Measurements from ENCODE around the gene KCTD1.

Gene KCTD1

DNA sequence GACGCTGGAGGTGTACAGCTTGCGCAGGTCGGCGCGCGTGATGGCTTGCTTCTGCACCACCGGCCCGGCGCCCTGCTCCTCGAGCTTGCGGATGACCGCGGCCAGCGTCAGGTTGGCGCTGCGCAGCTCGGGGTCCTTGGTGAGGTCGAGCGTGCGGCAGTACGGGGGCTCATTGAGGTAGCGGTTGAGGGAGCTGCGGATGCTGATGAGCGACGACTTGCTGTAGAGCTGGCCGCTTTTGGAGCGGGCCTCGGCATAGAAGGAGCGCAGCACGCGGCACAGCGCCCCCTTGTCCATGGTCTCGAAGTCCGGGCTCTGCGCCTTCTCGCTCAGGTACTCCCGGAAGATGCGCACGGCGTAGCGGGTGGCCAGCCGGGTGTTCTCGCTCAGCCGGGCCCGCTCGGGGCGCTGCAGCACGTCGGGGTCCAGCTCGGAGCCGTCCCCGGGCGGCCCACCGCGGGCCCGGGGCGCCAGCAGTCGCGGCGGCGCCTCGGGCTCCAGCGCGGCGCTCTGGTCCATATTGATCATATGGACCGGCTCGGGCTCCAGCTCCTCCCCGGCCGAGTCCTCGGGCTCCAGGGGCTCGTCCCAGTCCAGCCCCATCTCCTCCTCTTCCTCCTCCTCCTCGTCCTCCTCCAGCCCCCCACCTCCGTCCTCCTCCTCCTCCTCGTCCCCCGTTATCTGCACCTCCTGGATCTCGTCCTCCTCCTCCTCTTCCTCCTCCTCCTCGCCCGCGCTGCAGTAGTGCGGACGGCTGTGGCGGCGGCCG lies 523 bp downstream of the KCTD1 start:
- peak; percentile 86 for DNase-seq

- DNase-seq = no peak
Observed at GRCh38 chr18:26546875-26547645, 1.3 kb downstream of the KCTD1 start.

DNA sequence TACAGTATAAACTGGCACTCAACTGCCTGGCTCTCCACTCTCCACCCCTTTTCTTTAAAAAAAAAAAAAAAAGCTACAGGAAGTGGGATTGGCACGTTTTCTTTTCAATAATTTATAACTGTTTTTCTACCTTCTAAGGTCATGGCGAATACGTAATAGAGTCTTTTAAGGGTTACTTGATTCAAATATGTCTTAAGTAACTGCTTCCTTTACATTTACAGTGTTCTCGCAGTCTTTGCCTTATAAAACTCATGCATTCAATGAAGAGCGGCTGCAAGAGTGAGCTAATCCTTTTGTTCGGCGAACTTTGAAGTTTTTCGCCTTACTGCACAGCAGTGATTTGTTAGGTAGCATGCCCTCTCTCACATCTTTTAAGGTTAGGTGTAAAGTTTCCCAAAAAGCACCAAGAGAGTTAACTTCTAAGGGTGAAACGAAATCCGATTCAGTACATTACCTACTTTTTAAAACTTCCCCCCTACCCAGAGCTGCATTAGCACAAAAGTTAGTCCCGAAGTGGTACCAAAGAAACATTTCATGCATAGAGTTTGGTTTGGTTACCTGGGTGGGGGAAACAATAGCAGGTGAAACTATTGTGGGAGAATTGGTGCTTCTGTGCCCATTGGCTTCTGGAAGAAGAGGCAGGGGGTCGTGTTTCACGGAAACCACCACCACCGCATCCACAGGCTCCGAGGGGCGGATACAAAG lies 2.0 kb downstream of the KCTD1 start:
- no peak for DNase-seq

DNA sequence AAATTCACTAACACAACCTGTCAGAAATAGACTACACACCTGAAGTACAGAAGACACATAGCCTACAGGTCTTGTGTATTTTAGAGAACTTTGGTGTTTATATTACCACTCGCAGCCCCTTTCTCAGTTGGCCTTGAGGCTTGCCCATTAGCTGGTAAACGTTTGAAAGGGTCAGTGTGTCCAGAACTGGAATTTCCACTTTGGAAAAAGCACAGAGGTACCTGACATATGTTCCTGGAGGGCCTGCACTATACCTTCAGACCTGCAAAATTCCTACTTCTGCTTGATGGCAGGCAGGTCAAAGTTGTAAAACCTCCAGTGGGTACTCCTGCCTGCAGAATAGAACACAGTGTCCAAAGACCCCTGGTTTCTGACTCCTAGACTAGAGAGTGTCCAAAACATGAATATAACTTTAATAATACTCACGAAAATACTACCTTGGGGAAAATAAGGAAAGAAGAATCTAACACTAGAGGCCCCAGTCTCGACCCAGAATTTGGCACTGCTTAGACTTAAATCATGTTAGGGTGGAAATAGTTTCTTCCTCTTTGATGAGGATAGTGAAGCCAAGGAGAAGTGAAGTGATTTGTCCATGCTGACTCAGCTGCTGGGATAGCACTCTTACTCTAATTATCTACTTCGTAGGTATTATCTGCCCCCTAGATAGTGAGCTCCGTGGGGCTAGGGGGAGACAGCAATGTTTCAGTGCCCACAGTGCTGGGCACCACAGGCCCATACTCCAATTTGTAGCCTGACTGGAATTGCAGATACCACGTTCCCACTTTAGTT lies 2.8 kb downstream of the KCTD1 start:
- DNase-seq = no peak

DNA sequence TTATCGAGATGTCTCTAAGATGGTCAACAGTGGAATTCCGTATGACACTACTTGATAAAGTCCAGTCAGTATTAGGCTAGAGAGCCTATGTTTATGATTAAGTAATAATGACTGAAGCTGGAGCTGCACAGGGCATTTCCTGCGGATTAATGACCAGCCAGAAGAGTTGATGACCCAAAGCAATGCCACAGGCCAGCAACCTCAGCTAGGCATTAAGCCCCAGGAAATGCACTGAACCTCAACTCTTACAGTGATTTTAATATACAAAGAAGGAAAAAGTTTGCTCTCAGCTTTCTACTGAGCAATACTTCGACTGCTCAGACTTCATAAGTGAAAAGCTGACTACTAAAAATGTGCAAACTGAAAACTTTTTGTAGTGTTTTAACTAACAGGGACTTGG lies 3.9 kb downstream of the KCTD1 start:
- DNase-seq = no peak

GRCh38 chr18:26543373-26543772 lies 5.0 kb downstream of the KCTD1 start:
- DNase-seq = no peak

- no peak for DNase-seq
Observed at GRCh38 chr18:26540043-26540628, 8.2 kb downstream of the KCTD1 start.

DNA sequence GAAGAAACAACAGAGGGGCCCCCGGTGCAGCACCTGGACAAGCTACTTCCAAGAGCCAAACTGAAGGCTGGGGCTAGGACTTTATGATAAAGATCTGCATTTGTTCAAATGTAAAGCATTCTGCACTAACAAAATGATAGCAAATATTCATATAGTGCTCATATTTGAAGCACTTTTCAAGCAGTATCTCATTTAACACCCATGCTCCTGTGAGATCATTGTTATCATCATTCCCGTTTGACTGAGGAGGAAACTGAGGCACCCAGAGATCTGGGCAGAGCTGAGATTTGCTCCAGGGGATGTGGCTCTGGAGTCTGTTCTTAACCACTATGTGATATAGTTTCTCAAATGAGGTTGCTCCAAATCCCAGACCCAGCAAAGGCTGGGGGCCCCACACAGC lies 9.8 kb downstream of the KCTD1 start:
- DNase-seq = no peak

- no peak for DNase-seq
Observed at GRCh38 chr18:26536664-26537063, 11.7 kb downstream of the KCTD1 start.

GRCh38 chr18:26536032-26536431 lies 12.3 kb downstream of the KCTD1 start:
- DNase-seq = no peak

DNA sequence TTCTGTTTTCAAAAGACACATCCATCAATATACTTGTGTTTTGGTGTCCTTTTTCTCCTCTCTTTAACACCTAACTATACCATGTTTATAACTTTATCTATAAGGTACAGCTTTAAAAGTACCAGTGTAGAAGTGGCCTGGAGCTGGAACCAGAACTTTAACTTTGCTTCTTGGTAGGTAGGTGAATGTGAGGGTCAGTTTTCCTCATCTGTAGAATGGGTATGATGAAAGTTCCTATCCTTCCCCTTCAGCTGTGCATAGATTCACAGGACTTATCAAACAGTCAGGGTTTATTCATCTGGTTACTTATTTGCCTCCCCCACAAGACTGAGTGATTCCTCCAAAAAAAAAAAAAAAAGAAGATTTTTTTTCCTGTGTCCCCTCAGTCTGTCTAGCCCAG lies 12.7 kb downstream of the KCTD1 start:
- no peak for DNase-seq

GRCh38 chr18:26532367-26533340 lies 15.7 kb downstream of the KCTD1 start:
- DNase-seq = no peak

GRCh38 chr18:26531605-26532298 lies 16.6 kb downstream of the KCTD1 start:
- DNase-seq = no peak

GRCh38 chr18:26526966-26527234 lies 21.5 kb downstream of the KCTD1 start:
- no peak for DNase-seq

- DNase-seq = no peak
Observed at GRCh38 chr18:26526128-26526965, 22.0 kb downstream of the KCTD1 start.

DNA sequence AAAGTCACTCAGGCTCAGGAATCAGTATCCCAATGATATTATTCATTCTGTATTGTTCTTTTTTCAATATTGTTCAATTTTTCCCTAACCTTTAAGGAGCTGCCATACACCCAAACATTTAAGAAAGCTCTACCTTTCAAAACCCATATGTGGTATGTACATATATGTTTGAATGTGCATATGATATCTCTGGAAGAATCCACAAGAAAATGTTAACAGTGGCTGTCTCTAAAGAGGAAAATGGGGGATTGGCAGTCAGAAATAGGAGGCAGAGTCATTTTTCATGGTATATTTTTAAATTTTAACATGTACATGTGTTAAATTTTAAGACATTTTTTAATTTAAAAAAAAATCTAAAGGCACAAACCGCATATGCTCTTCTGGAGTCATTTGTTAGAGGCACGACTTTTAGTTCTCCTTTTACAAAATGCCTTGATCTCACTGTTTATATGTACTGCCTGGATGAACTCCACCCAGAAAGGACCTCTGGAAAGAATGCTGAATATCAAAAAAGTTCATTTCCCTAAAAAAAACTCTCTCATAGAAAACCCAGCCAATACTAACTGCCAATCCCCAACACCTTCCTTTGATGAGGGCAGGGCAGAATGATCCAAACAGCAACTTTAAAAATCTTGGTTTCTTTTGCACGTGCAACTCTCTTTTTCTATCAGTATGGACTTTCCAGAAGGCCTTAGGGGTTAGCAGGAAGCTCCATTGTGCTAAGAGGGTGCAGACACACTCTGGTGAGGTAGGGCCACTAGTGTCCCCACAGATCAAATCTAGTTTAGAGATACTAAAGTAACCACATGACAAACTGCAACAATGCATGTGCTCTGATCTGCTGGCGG lies 23.6 kb downstream of the KCTD1 start:
- DNase-seq = no peak

- no peak for DNase-seq
Observed at GRCh38 chr18:26524002-26524401, 24.4 kb downstream of the KCTD1 start.

- no peak for DNase-seq
Observed at GRCh38 chr18:26521617-26522016, 26.7 kb downstream of the KCTD1 start.

DNA sequence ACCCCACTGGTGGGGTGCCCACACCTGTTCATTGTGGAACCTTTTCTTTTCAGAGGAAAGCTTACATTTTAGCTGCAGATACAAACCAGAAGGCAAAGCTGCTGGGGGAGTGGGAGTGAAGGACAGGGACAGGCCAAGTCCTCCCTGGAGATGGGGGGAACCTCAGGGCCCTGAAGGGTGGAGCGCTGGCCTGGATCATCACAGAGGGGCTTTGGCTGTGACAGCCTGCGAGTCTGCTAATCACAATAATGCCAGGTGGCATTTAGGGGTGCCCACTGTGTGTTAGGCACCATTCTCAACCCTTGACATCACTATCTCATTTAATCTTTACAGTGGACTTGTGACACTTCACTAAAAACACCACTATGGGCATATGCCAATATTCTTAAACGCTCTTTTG lies 27.4 kb downstream of the KCTD1 start:
- DNase-seq = no peak

All from NCI-H748 treated with DMSO at 0.1 percent for 48 hours (cell line).